Mesodermal cell (in vitro differentiated cells): Measurements from ENCODE around the gene MEIS1.

Source experiments
- H3K27ac ChIP-seq: 2 replicates; pipeline ENCODE4 v1.7.0; 2013; ENCODE audit warnings: mild to moderate bottlenecking, low read depth, low read length, moderate library complexity; ENCODE audit not compliant: severe bottlenecking
- H3K36me3 ChIP-seq: 2 replicates; pipeline ENCODE4 v1.7.1; 2013; ENCODE audit warnings: mild to moderate bottlenecking, low read length, moderate library complexity; ENCODE audit not compliant: control insufficient read depth, insufficient read depth
- H3K4me1 ChIP-seq: one replicate; pipeline ENCODE4 v1.7.1; 2013; ENCODE audit warnings: mild to moderate bottlenecking, low read length; ENCODE audit not compliant: insufficient read depth, control insufficient read depth, poor library complexity, severe bottlenecking
- H3K4me3 ChIP-seq: 2 replicates; pipeline ENCODE4 v1.7.0; 2013; ENCODE audit warnings: low read length, control low read depth, mild to moderate bottlenecking; ENCODE audit not compliant: insufficient read depth, poor library complexity, severe bottlenecking; ENCODE audit errors: extremely low read depth
- H3K9me3 ChIP-seq: 2 replicates; pipeline ENCODE4 v1.7.1; 2013; ENCODE audit warnings: mild to moderate bottlenecking, low read length, moderate library complexity; ENCODE audit not compliant: control insufficient read depth
- WGBS, 2 experiments: methylation state at CpG; one replicate each; pipeline ENCODE4 v1.1.5; 2013; ENCODE audit warnings: missing lambda C conversion rate in 2 of 2; ENCODE audit not compliant: insufficient coverage in 2 of 2; 5-methylcytosine and 5-hydroxymethylcytosine counted together

The MEIS1 gene

GRCh38 chr2:66516499-66516898 lies 81.6 kb downstream of the MEIS1 start:
- 95 to 96% methylated on average over 3 to 4 of the region's 8 CpGs for WGBS, 2 experiments
- Histone ChIP-seq H3K9me3 (no peaks in the 10 kb centered on the region), H3K36me3 (peaks cover 9% of the 10 kb centered on the region), H3K4me3 (no peak overlapping the region), H3K4me1 (no peaks in the 10 kb centered on the region), H3K27ac (no peak overlapping the region)

- H3K27ac ChIP-seq: no peak overlapping the region
- no peaks in the 10 kb centered on the region for H3K4me1 ChIP-seq
- 82 to 100% methylated on average over 1 to 2 of the region's 4 CpGs for WGBS, 2 experiments
Measured at GRCh38 chr2:66517772-66518171, 82.8 kb downstream of the MEIS1 start.

DNA sequence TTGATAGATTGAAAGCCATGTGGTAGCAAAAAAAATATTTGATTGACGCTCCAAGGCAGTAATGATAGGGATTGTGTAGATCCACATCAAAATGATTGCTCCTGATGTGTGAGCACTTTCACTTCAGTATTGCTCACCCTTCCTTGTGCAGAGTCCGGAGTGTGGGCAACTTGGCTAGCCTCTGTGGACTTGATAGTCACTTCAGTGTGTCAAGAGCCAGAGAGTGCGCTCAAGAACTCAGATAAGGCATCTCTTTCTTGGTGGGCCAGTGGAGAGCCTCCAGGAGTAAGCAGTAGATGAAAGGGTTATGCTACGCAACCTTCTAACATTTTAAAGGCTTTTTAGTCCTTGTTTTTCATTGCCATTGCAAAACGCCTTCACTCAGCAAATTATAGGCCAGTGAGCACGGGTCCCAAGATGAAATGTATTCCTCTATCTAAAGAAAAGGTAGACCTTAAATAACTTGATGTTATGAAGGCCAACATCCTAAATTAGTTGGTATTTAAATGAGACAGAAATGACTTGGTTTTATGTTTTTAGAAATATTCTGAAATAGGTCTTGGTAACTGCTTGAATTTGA lies 84.4 kb downstream of the MEIS1 start:
- Histone ChIP-seq H3K4me1 (no peaks in the 10 kb centered on the region), H3K27ac (no peak overlapping the region), H3K9me3 (no peaks in the 10 kb centered on the region), H3K36me3 (peaks cover 9% of the 10 kb centered on the region), H3K4me3 (no peak overlapping the region)
- WGBS, 2 experiments: 77 to 92% methylated on average over 2 to 3 of the region's 6 CpGs

More at GRCh38 chr2:66517772-66518171, 82.8 kb downstream of the MEIS1 start:
- H3K4me3 ChIP-seq: no peak overlapping the region
- H3K9me3 ChIP-seq: no peaks in the 10 kb centered on the region
- peaks cover 9% of the 10 kb centered on the region for H3K36me3 ChIP-seq

DNA sequence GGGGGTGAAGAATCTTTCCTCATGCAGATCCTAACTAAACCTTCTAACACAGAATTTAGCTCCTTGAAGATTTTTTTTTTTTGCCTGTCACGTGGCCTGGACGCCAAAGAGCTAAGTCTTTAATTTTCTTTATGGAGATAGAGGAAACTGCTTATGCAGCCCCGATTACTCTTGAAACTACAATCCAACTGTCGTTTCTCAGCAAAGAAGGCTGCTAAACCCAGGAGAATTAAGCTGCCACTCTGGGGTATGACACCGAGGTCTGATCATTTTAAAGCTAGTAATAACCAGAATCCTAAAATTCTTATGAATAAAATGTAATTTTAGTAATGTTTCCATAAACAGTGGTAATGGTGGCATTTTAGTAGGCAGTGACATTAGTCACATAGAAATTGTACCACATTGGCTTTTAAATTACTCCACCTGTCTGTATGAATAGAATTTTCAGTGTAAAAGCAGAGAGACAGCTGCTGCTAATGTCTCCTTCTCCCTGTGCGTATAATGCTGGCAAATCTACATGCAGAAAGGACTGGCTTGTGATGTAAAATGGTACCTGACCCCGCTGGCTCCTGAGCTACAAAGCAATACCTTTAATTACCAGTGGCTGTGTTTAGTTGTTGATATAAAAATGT lies 86.5 kb downstream of the MEIS1 start:
- H3K27ac ChIP-seq: no peak overlapping the region
- H3K4me3 ChIP-seq: no peak overlapping the region
- peaks cover 12% of the 10 kb centered on the region for H3K36me3 ChIP-seq
- no peaks in the 10 kb centered on the region for H3K9me3 ChIP-seq
- 67 to 93% methylated on average over 1 to 2 of the region's 7 CpGs for WGBS, 2 experiments
- H3K4me1 ChIP-seq: no peaks in the 10 kb centered on the region

DNA sequence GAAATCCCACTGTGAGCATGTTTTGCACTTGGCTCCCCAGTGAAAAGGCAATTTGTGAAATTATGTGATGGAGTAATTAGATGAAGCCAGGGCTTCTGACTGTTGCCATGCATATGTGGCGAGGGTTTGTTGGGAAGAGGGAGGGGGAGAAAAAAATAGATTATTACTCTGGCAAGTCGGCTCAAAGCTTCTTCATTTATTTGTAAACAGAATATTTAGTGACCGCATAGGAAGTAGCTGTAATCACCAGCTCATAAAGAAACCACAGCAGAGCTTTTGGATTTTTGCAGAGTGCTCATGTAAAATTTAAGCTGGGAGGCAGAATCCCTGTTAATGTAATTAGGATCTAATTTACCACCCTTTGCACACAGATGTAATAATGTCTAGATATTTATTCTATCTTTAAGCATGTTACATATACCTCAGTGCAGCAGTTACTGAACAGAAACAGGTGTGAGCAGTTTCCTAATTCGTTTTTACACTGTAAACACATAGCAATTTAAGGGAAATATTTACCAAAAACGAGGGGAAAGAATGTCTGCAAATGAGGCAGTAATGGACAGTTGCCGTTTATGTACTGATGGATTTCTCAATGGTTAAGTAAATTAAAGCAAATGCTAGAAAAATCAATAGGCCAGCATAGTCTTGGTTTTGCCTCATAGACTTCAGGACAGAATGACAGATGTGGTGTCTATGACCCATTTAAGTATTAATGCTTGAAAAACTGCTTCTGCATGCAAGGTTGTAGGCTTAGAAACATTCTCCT lies 87.9 kb downstream of the MEIS1 start:
- H3K36me3 ChIP-seq: peaks cover 5% of the 10 kb centered on the region
- H3K9me3 ChIP-seq: no peaks in the 10 kb centered on the region
- H3K27ac ChIP-seq: no peak overlapping the region
- WGBS, 2 experiments: 48 to 75% methylated on average over 3 to 4 of the region's 6 CpGs
- no peaks in the 10 kb centered on the region for H3K4me1 ChIP-seq
- H3K4me3 ChIP-seq: no peak overlapping the region

- Histone ChIP-seq H3K4me1 (no peaks in the 10 kb centered on the region), H3K9me3 (no peaks in the 10 kb centered on the region), H3K36me3 (peaks cover 7% of the 10 kb centered on the region), H3K27ac (no peak overlapping the region), H3K4me3 (no peak overlapping the region)
- 92% methylated on average over 2 of the region's 5 CpGs; no CpG with 5 or more reads in 1 of the 2 experiments for WGBS, 2 experiments
Measured at GRCh38 chr2:66523377-66523969, 88.5 kb downstream of the MEIS1 start.

GRCh38 chr2:66523990-66524389 lies 89.1 kb downstream of the MEIS1 start:
- WGBS, 2 experiments: 85 to 100% methylated on average over 1 of the region's 2 CpGs
- no peak overlapping the region for H3K4me3 ChIP-seq
- peaks cover 7% of the 10 kb centered on the region for H3K36me3 ChIP-seq
- H3K4me1 ChIP-seq: no peaks in the 10 kb centered on the region
- H3K9me3 ChIP-seq: no peaks in the 10 kb centered on the region
- no peak overlapping the region for H3K27ac ChIP-seq

DNA sequence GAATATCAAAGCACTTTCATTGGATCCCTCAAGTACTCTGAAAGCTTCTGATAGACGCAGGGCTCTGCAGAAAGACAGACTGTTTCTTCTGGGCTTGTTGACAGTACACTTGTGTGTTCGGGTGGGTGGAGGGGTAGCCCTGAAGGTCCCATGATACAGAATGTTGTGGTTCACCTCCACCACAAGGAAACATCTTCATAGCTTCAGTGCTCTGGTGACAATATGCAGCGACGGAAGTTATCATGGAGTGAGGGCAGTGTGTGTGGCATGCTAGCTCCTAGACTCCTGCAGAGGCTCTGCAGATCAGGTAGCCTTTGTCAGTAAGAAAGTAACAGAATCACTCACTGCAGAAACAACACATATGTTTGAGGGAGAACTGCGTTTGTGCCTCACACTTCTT lies 90.7 kb downstream of the MEIS1 start:
- Histone ChIP-seq H3K9me3 (no peaks in the 10 kb centered on the region), H3K36me3 (peaks cover 7% of the 10 kb centered on the region), H3K4me1 (no peaks in the 10 kb centered on the region), H3K27ac (no peak overlapping the region), H3K4me3 (no peak overlapping the region)
- WGBS, 2 experiments: 76 to 80% methylated on average over 1 to 2 of the region's 5 CpGs

- Histone ChIP-seq H3K4me1 (no peaks in the 10 kb centered on the region), H3K36me3 (peaks cover 7% of the 10 kb centered on the region), H3K9me3 (no peaks in the 10 kb centered on the region), H3K4me3 (no peak overlapping the region), H3K27ac (no peak overlapping the region)
- 64 to 100% methylated on average over 1 of the region's 2 CpGs for WGBS, 2 experiments
Measured at GRCh38 chr2:66526180-66526579, 91.3 kb downstream of the MEIS1 start.

GRCh38 chr2:66528974-66529724 lies 94.2 kb downstream of the MEIS1 start:
- H3K9me3 ChIP-seq: no peaks in the 10 kb centered on the region
- H3K27ac ChIP-seq: no peak overlapping the region
- 100% methylated on average over 1 of the region's 1 CpG for WGBS, 2 experiments
- peaks cover 7% of the 10 kb centered on the region for H3K36me3 ChIP-seq
- H3K4me1 ChIP-seq: no peaks in the 10 kb centered on the region
- H3K4me3 ChIP-seq: no peak overlapping the region
